GM12878 (cell line): ENCODE data around the gene FOXP1. TPM values are rescaled to one million over a fixed set of nuclear protein-coding genes. Genes with fewer than 3 reads are reported as not detected.

Experiments
- ATAC-seq: fragments of 200-7000 bp; cut with Tn5 transposase; 3 replicates; pipeline ENCODE4 v1.9.1; 2020; ENCODE audit warnings: mild to moderate bottlenecking, moderate library complexity
- BruUV-seq: library from RNA; stranded (reverse); fragments of 400-500 nt; replicated peaks from 2 replicates; lab custom pipeline; 2021; lab: Mats Ljungman, UMichigan
- CTCF ChIA-PET: fragments of 300-600 bp; sonication (Branson Sonifier 250); formaldehyde crosslinking; extraction: SDS; loops from one replicate; lab custom pipeline; 2021; ENCODE audit warnings: inconsistent platforms; lab: Yijun Ruan, JAX
- POLR2A ChIA-PET: fragments of 350-600 bp; formaldehyde crosslinking; extraction: SDS; loops from one replicate; lab custom pipeline; 2021; ENCODE audit warnings: inconsistent platforms; lab: Charles Lee
- RAD21 ChIA-PET: fragments of 300-600 bp; sonication (Branson Sonifier 250); formaldehyde crosslinking; loops from one replicate; lab custom pipeline; 2023; ENCODE audit warnings: antibody characterized with exemption; ENCODE audit not compliant: unreplicated experiment; lab: Charles Lee
- SMC1A ChIA-PET: fragments of 300-600 bp; sonication (Branson Sonifier 250); formaldehyde crosslinking; loops from one replicate; lab custom pipeline; 2023; ENCODE audit not compliant: unreplicated experiment, uncharacterized antibody; lab: Charles Lee
- DNase-seq: peaks from one replicate; pipeline ENCODE4 v3.0.0-alpha.2; 2011; ENCODE audit warnings: low read depth, low spot score
- FAIRE-seq: peaks from 3 replicates; lab custom pipeline; 2011; peaks lifted over from hg19 to GRCh38; lab: Jason Lieb, UNC
- H2AFZ ChIP-seq: 2 replicates; pipeline ENCODE4 v1.6.0; 2011; ENCODE audit warnings: low read depth, low read length, control low read depth; ENCODE audit not compliant: control insufficient read depth
- H3K27ac ChIP-seq: 2 replicates; pipeline ENCODE4 v1.5.1; 2011; ENCODE audit warnings: control low read depth; ENCODE audit not compliant: control insufficient read depth, insufficient read depth
- H3K27me3 ChIP-seq, 2 experiments: replicated peaks in 1 of 2; 2 replicates each; pipeline versions ENCODE4 v1.6.0 to v1.6.1; 2011; ENCODE audit warnings: low read length in 1 of 2; ENCODE audit not compliant: control insufficient read depth in 2 of 2, insufficient read depth in 2 of 2
- H3K36me3 ChIP-seq, 2 experiments: 2 replicates each; pipeline ENCODE4 v1.5.1; 2011; ENCODE audit warnings: low read length in 1 of 2; ENCODE audit not compliant: control insufficient read depth in 2 of 2, insufficient read depth in 2 of 2
- H3K4me1 ChIP-seq: 2 replicates; pipeline ENCODE4 v1.6.1; 2011; ENCODE audit warnings: mild to moderate bottlenecking, low read length, moderate library complexity, mixed read lengths; ENCODE audit not compliant: control insufficient read depth, insufficient read depth
- H3K4me2 ChIP-seq: 2 replicates; pipeline ENCODE4 v1.6.0; 2011; ENCODE audit warnings: control low read depth; ENCODE audit not compliant: control insufficient read depth, insufficient read depth
- H3K4me3 ChIP-seq: fragments of 200-600 bp; sonication (generic); 2 replicates; pipeline ENCODE4 v1.5.1; 2016
- H3K79me2 ChIP-seq: 2 replicates; pipeline ENCODE4 v1.6.0; 2011; ENCODE audit warnings: low read length; ENCODE audit not compliant: control insufficient read depth, insufficient read depth
- H3K9ac ChIP-seq: 2 replicates; pipeline ENCODE4 v1.8.0; 2011; ENCODE audit warnings: low read length, control low read depth, mixed read lengths; ENCODE audit not compliant: control insufficient read depth, insufficient read depth
- H3K9me3 ChIP-seq: replicated peaks from 3 replicates; pipeline ENCODE4 v1.5.1; 2011; ENCODE audit warnings: mild to moderate bottlenecking, low read length; ENCODE audit not compliant: control insufficient read depth, insufficient read depth
- H4K20me1 ChIP-seq: 2 replicates; pipeline ENCODE4 v1.6.0; 2011; ENCODE audit not compliant: control insufficient read depth, insufficient read depth
- BCL3 ChIP-seq: IDR thresholded peaks from 2 replicates; pipeline ENCODE4 v1.6.1; 2011; ENCODE audit warnings: borderline replicate concordance, low read depth, mild to moderate bottlenecking, moderate library complexity, low read length; ENCODE audit not compliant: insufficient read depth, poor library complexity, severe bottlenecking
- CBX3 ChIP-seq: fragments of 200-600 bp; sonication (generic); IDR thresholded peaks from 2 replicates; pipeline ENCODE4 v1.6.1; 2016; ENCODE audit warnings: low read depth, borderline replicate concordance
- CEBPZ ChIP-seq: fragments of 150-350 bp; IDR thresholded peaks from 2 replicates; pipeline ENCODE4 v1.6.1; 2016; ENCODE audit warnings: low read depth, low read length
- CREB1 ChIP-seq: IDR thresholded peaks from 2 replicates; pipeline ENCODE4 v1.6.1; 2012; ENCODE audit warnings: low read depth, mild to moderate bottlenecking, inconsistent platforms
- DPF2 ChIP-seq: fragments of 450-650 bp; IDR thresholded peaks from 2 replicates; pipeline ENCODE4 v1.6.1; 2017; ENCODE audit warnings: mild to moderate bottlenecking
- FOS ChIP-seq: IDR thresholded peaks from 3 replicates; pipeline ENCODE4 v1.6.1; 2011; ENCODE audit warnings: borderline replicate concordance; ENCODE audit not compliant: insufficient read length; ENCODE audit errors: extremely low read depth
- HDAC6 ChIP-seq: fragments of 200-600 bp; sonication (generic); IDR thresholded peaks from one replicate; pipeline ENCODE4 v1.8.0; 2017; ENCODE audit warnings: antibody characterized with exemption; ENCODE audit not compliant: unreplicated experiment
- IRF5 ChIP-seq: fragments of 450-650 bp; IDR thresholded peaks from 2 replicates; pipeline ENCODE4 v1.6.1; 2017; ENCODE audit warnings: borderline replicate concordance
- JUND ChIP-seq: IDR thresholded peaks from 2 replicates; pipeline ENCODE4 v1.6.1; 2012; ENCODE audit warnings: low read depth, mild to moderate bottlenecking, low read length, improper control_type of control experiment, moderate library complexity
- NFYA ChIP-seq: IDR thresholded peaks from 2 replicates; pipeline ENCODE4 v1.6.1; 2011; ENCODE audit warnings: low read depth, mild to moderate bottlenecking, low read length, improper control_type of control experiment, borderline replicate concordance
- SPI1 ChIP-seq: IDR thresholded peaks from 2 replicates; pipeline ENCODE4 v1.6.1; 2011; ENCODE audit warnings: low read depth, mild to moderate bottlenecking, low read length, moderate library complexity, borderline replicate concordance; ENCODE audit not compliant: insufficient read depth
- STAT3 ChIP-seq: IDR thresholded peaks from 2 replicates; pipeline ENCODE4 v1.6.1; 2011; ENCODE audit warnings: low read depth, low read length, improper control_type of control experiment
- ZBTB4 ChIP-seq: fragments of 450-650 bp; formaldehyde crosslinking; IDR thresholded peaks from 2 replicates; pipeline ENCODE4 v1.4.0; 2022; ENCODE audit warnings: mild to moderate bottlenecking, moderate library complexity
- ZSCAN29 ChIP-seq: fragments of 450-650 bp; IDR thresholded peaks from 2 replicates; pipeline ENCODE4 v1.6.1; 2017; ENCODE audit warnings: mild to moderate bottlenecking, moderate library complexity
- WGBS: methylation state at CpG from one replicate; pipeline ENCODE4 v1.1.6; 2016; ENCODE audit warnings: low lambda C conversion rate; ENCODE audit not compliant: insufficient replicate concordance, insufficient coverage; ENCODE audit errors: missing lambda C conversion rate; 5-methylcytosine and 5-hydroxymethylcytosine counted together
- in situ Hi-C: fragments of 300-500 bp; cut with MboI; formaldehyde crosslinking; loops from 9 replicates; pipeline ENCODE4 v1.14.3; 2018; ENCODE audit warnings: mixed read lengths
- intact Hi-C: fragments of 100-400 bp; cut with micrococcal nuclease; formaldehyde crosslinking; loops from one replicate; pipeline ENCODE4 v1.14.2; 2022; ENCODE audit not compliant: unreplicated experiment
- polyA plus RNA-seq, 11 experiments: library from polyadenylated mRNA; depleted of rRNA in 4 of 11; unstranded in 6 of 11; stranded (reverse) in 5 of 11; fragments of >200 nt; fragmentation: Nextera tagmentation in 4 of 11; fragmentation: Illumina TruSeq in 1 of 11; extraction: Ambion mirVana in 4 of 11; extraction: Trizol in 1 of 11; gene quantifications; 1 replicate in 1 of 11; 2 replicates in 10 of 11; pipeline versions ENCODE4 v1.2.1 to v1.2.3, GENCODE V29; 2011 to 2016; ENCODE audit warnings: inconsistent platforms in 2 of 11, missing spikeins in 2 of 11, low read depth in 1 of 11
- total RNA-seq, 4 experiments: library from RNA; depleted of rRNA in 3 of 4; stranded (reverse); fragments of >200 nt in 3 of 4; fragmentation: Illumina TruSeq in 1 of 4; extraction: Trizol in 1 of 4; gene quantifications; 2 replicates each; pipeline versions ENCODE4 v1.2.1 to v1.2.3, GENCODE V29; 2013 to 2021

The FOXP1 gene
- total and polyA plus RNA-seq, 10 of the 15 experiments (the other 5 are each of a cell fraction or from before 2014, with no cell fraction given), result 0.05 to 1.6 (median 0.20) TPM; not detected in 1

- H3K36me3 ChIP-seq, result no peaks in the 10 kb centered on the region
- intact Hi-C loops, result no loop called here
- H4K20me1 ChIP-seq, result no peaks in the 10 kb centered on the region
- peaks cover 0 to 2% of the 10 kb centered on the region in 2 experiments; a peak in 1 of 4 replicates for H3K27me3 ChIP-seq
- no peak overlapping the region for H3K9ac ChIP-seq
- no peaks in the 10 kb centered on the region for H3K79me2 ChIP-seq
- in situ Hi-C loops, result no loop called here
- RAD21 ChIA-PET, result no interaction called here
- POLR2A ChIA-PET, result no interaction called here
- no peak overlapping the region for H2AFZ ChIP-seq
- no peaks in the 10 kb centered on the region for H3K4me1 ChIP-seq
- CTCF ChIA-PET, result interaction anchor here (0.6 kb wide), 1 partner anchor 146 kb away, joined by 3 read pairs; no protein-coding TSS in a partner anchor
- no peaks in the 10 kb centered on the region for H3K9me3 ChIP-seq
- FAIRE-seq (no peak), ATAC-seq (no peak), DNase-seq (no peak)
- SMC1A ChIA-PET, result no interaction called here
- no peak overlapping the region for H3K4me2 ChIP-seq
- no peak overlapping the region for H3K27ac ChIP-seq
- WGBS, result 26% methylated on average over 1 of the region's 2 CpGs
- no peak overlapping the region for H3K4me3 ChIP-seq
- no TSS peak for BruUV-seq
- TF ChIP-seq STAT3 (no peak), BCL3 (no peak), ZBTB4 (CRISPR knock-in tag) (no peak), NFYA (no peak), CEBPZ (no peak), SPI1 (no peak), IRF5 (no peak), DPF2 (no peak), ZSCAN29 (no peak), CBX3 (no peak), JUND (no peak), HDAC6 (no peak), CREB1 (no peak), FOS (no peak)
These were observed 418.6 kb downstream of the FOXP1 start for GRCh38 chr3:71164881-71165280.
